Measurements from ENCODE around the gene PIGP. TPM values are rescaled to one million over a fixed set of nuclear protein-coding genes. Genes with fewer than 3 reads are reported as not detected.

The PIGP gene
- total and polyA plus RNA-seq, 9 of the 15 experiments (the other 6 are each of a cell fraction or from before 2014, with no cell fraction given) = 18.3 to 122 (median 35.6) TPM

DNA sequence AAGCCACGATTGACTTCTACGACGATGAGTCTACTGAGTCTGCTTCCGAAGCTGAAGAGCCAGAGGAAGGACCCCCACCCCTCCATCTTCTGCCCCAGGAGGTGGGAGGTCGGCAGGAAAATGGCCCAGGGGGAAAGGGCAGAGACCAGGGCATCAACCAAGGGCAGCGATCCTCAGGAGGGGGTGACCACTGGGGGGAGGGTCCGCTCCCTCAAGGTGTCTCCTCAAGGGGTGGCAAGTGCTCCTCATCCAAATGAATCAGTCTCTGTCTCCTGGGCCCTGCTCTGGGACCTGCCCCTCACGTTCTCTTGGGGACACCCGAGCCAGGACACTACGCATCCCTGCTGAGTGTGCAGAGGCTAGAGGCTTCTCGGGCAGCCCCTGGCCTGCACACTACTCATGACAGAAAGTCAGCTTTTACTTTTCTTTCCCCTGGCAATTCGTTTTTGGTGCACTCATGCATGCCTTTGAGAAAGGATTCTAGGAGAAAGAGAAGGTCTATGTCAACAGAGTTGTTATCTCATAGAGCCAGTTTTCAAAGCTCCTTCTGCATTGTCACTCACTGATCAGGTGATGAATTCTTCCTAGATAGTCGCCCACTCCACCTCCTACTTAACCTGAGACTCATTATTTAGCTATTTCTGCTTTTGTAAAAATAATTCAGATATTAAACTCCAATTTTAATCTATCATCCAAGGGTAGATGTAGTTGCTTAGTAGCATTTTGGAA, 54.8 kb downstream of the PIGP start (continued):
- no peak for TF ChIP-seq ZNF740 (CRISPR knock-in tag; IDR thresholded peaks at IDR 0.05)
- TF ChIP-seq ZNF740 (tag; IDR thresholded peaks at IDR 0.05) = no peak
- TF ChIP-seq FOXA1 (IDR thresholded peaks at IDR 0.05; ENCODE audit: borderline replicate concordance) = 0 out of 2 replicates have a peak, but pooled peaks have one; percentile 36
- TF ChIP-seq ARID4B (CRISPR knock-in tag; IDR thresholded peaks at IDR 0.05) = no peak
- TF ChIP-seq CBFB (CRISPR knock-in tag; IDR thresholded peaks at IDR 0.05) = no peak
- no peak for TF ChIP-seq RFX5 (IDR thresholded peaks at IDR 0.05; ENCODE audit: low read depth, low read length)
- TF ChIP-seq LEF1 (IDR thresholded peaks at IDR 0.05) = peak; percentile 73
- TF ChIP-seq CBX2 (IDR thresholded peaks at IDR 0.05; ENCODE audit: insufficient read depth, low read length, poor library complexity, severe bottlenecking) = no peak
- TF ChIP-seq IRF1 (CRISPR knock-in tag; IDR thresholded peaks at IDR 0.05; ENCODE audit: borderline replicate concordance) = no peak
- TF ChIP-seq MED1 (CRISPR knock-in tag; IDR thresholded peaks at IDR 0.05; ENCODE audit: borderline replicate concordance) = no peak
- no peak for TF ChIP-seq ZKSCAN8 (CRISPR knock-in tag; IDR thresholded peaks at IDR 0.05)
- peak; percentile 12 for TF ChIP-seq DACH1 (IDR thresholded peaks at IDR 0.05; ENCODE audit: partially characterized antibody)
- no peak for TF ChIP-seq TSC22D4 (tag; IDR thresholded peaks at IDR 0.05)
- no peak for TF ChIP-seq RBM34 (IDR thresholded peaks at IDR 0.05; ENCODE audit: borderline replicate concordance, insufficient read depth, low read length)
- TF ChIP-seq HNRNPLL (IDR thresholded peaks at IDR 0.05; ENCODE audit: low read depth, low read length, poor library complexity, severe bottlenecking) = no peak
- TF ChIP-seq PCBP1 (IDR thresholded peaks at IDR 0.05; ENCODE audit: low read depth, low read length, poor library complexity, severe bottlenecking) = no peak
- TF ChIP-seq PYGO2 (tag; IDR thresholded peaks at IDR 0.05) = no peak
- no peak for TF ChIP-seq ZNF436 (CRISPR knock-in tag; IDR thresholded peaks at IDR 0.05)
- TF ChIP-seq, protein P1, sequence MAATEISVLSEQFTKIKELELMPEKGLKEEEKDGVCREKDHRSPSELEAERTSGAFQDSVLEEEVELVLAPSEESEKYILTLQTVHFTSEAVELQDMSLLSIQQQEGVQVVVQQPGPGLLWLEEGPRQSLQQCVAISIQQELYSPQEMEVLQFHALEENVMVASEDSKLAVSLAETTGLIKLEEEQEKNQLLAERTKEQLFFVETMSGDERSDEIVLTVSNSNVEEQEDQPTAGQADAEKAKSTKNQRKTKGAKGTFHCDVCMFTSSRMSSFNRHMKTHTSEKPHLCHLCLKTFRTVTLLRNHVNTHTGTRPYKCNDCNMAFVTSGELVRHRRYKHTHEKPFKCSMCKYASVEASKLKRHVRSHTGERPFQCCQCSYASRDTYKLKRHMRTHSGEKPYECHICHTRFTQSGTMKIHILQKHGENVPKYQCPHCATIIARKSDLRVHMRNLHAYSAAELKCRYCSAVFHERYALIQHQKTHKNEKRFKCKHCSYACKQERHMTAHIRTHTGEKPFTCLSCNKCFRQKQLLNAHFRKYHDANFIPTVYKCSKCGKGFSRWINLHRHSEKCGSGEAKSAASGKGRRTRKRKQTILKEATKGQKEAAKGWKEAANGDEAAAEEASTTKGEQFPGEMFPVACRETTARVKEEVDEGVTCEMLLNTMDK (IDR thresholded peaks at IDR 0.05; ENCODE audit: borderline replicate concordance, insufficient read depth, low read depth, low read length, poor library complexity, severe bottlenecking) = no peak

Measured in K562 (cell line).